PC-3 (cell line): ENCODE measurements around the gene S100PBP. TPM values are rescaled to one million over a fixed set of nuclear protein-coding genes. Genes with fewer than 3 reads are reported as not detected.

Experiments
- ATAC-seq: fragments of 200-7000 bp; cut with Tn5 transposase; 2 replicates; pipeline ENCODE4 v1.9.1; 2020; ENCODE audit warnings: mild to moderate bottlenecking, moderate library complexity
- BruUV-seq: library from RNA; stranded (reverse); fragments of 400-500 nt; replicated peaks from 2 replicates; lab custom pipeline; 2021; lab: Mats Ljungman, UMichigan
- CTCF ChIA-PET: fragments of 300-600 bp; sonication (Branson Sonifier 250); formaldehyde crosslinking; loops from one replicate; lab custom pipeline; 2022; ENCODE audit warnings: antibody characterized with exemption; lab: Charles Lee
- POLR2A ChIA-PET: fragments of 300-600 bp; sonication (Branson Sonifier 250); formaldehyde crosslinking; loops from one replicate; lab custom pipeline; 2022; ENCODE audit warnings: antibody characterized with exemption; ENCODE audit not compliant: unreplicated experiment; lab: Charles Lee
- DNase-seq: peaks from one replicate; pipeline ENCODE4 v3.0.0-alpha.2; 2015
- H2AFZ ChIP-seq: fragments of 300-600 bp; sonication (generic); 2 replicates; pipeline ENCODE4 v1.6.0; 2016; ENCODE audit warnings: antibody characterized with exemption, low read length
- H3F3A ChIP-seq: fragments of 300-600 bp; sonication (generic); one replicate; pipeline ENCODE4 v1.6.0; 2017; ENCODE audit warnings: antibody characterized with exemption, low read length, control low read depth, mild to moderate bottlenecking; ENCODE audit not compliant: unreplicated experiment
- H3K27ac ChIP-seq: fragments of 300-600 bp; sonication (generic); 2 replicates; pipeline ENCODE4 v1.5.1; 2016; ENCODE audit warnings: mild to moderate bottlenecking, low read length
- H3K27me3 ChIP-seq: fragments of 300-600 bp; sonication (generic); 2 replicates; pipeline ENCODE4 v1.6.1; 2016; ENCODE audit warnings: low read length, mixed read lengths
- H3K36me3 ChIP-seq: fragments of 300-600 bp; sonication (generic); 2 replicates; pipeline ENCODE4 v1.6.1; 2016; ENCODE audit warnings: low read depth, mixed run types, low read length, mixed read lengths
- H3K4me1 ChIP-seq: fragments of 300-600 bp; sonication (generic); 2 replicates; pipeline ENCODE4 v1.5.1; 2016; ENCODE audit warnings: low read length; ENCODE audit not compliant: insufficient read depth
- H3K4me2 ChIP-seq: fragments of 300-600 bp; sonication (generic); 2 replicates; pipeline ENCODE4 v1.6.0; 2016; ENCODE audit warnings: low read length
- H3K4me3 ChIP-seq: fragments of 300-600 bp; sonication (generic); 2 replicates; pipeline ENCODE4 v1.5.1; 2016; ENCODE audit warnings: mild to moderate bottlenecking, low read length, mixed read lengths
- H3K79me2 ChIP-seq: fragments of 300-600 bp; sonication (generic); 2 replicates; pipeline ENCODE4 v1.6.1; 2017; ENCODE audit warnings: low read length, mixed read lengths
- H3K9ac ChIP-seq: fragments of 300-600 bp; sonication (generic); 2 replicates; pipeline ENCODE4 v1.6.0; 2016; ENCODE audit warnings: mild to moderate bottlenecking, low read length
- H3K9me2 ChIP-seq: fragments of 300-600 bp; sonication (generic); replicated peaks from 2 replicates; pipeline ENCODE4 v1.6.1; 2016; ENCODE audit warnings: mixed run types, low read length, mixed read lengths
- H3K9me3 ChIP-seq: fragments of 300-600 bp; sonication (generic); 2 replicates; pipeline ENCODE4 v1.6.1; 2016; ENCODE audit warnings: low read length, mixed read lengths
- H4K20me1 ChIP-seq: fragments of 300-600 bp; sonication (generic); 2 replicates; pipeline ENCODE4 v1.6.1; 2016; ENCODE audit warnings: low read length, mixed read lengths
- CTCF ChIP-seq: fragments of 300-600 bp; sonication (generic); conservative IDR thresholded peaks from 2 replicates; pipeline ENCODE4 v1.5.1; 2017; ENCODE audit warnings: antibody characterized with exemption, low read depth, mild to moderate bottlenecking, low read length
- EZH2 ChIP-seq: fragments of 300-600 bp; sonication (generic); IDR thresholded peaks from one replicate; pipeline ENCODE4 v1.6.1; 2017; ENCODE audit warnings: antibody characterized with exemption, mild to moderate bottlenecking, low read length; ENCODE audit not compliant: unreplicated experiment
- EZH2phosphoT487 ChIP-seq: fragments of 300-600 bp; sonication (generic); IDR thresholded peaks from 2 replicates; pipeline ENCODE4 v1.6.1; 2018; ENCODE audit warnings: mild to moderate bottlenecking, antibody characterized with exemption, low read length, borderline replicate concordance
- intact Hi-C: fragments of 100-400 bp; cut with micrococcal nuclease; formaldehyde crosslinking; loops from 2 replicates; pipeline ENCODE4 v1.9.0; 2023
- total RNA-seq: library from RNA; depleted of rRNA; stranded (reverse); fragments of >200 nt; gene quantifications from 2 replicates; pipeline ENCODE4 v1.2.3, GENCODE V29; 2014; rRNA removed

Gene S100PBP
- total RNA-seq, 1 experiment from 2014 or later: 13.2 TPM

- no peaks in the 10 kb centered on the region for H3K9me3 ChIP-seq
- no peak overlapping the region for H3K27ac ChIP-seq
- no peak for ATAC-seq
- no peaks in the 10 kb centered on the region for H3K4me1 ChIP-seq
- no peaks in the 10 kb centered on the region for H3K9me2 ChIP-seq
- BruUV-seq: no TSS peak
- H3F3A ChIP-seq: no peaks in the 10 kb centered on the region
- ChIA-PET CTCF (no interaction called here), POLR2A (no interaction called here)
- intact Hi-C loops: no loop called here
- no peaks in the 10 kb centered on the region for H3K79me2 ChIP-seq
- no peak overlapping the region for H3K4me2 ChIP-seq
- H2AFZ ChIP-seq: no peak overlapping the region
- TF ChIP-seq EZH2phosphoT487 (no peak), CTCF (no peak), EZH2 (no peak)
- no peaks in the 10 kb centered on the region for H3K27me3 ChIP-seq
- no peak overlapping the region for H3K4me3 ChIP-seq
- no peaks in the 10 kb centered on the region for H3K36me3 ChIP-seq
- no peak for DNase-seq
- H4K20me1 ChIP-seq: no peaks in the 10 kb centered on the region
- no peak overlapping the region for H3K9ac ChIP-seq
Measured at GRCh38 chr1:32906654-32907053, 89.2 kb downstream of the S100PBP start.

GRCh38 chr1:32907435-32907834 is 90.0 kb downstream of the S100PBP start:
- Histone ChIP-seq H3K27me3 (no peaks in the 10 kb centered on the region), H3K9me2 (no peaks in the 10 kb centered on the region), H3K9ac (no peak overlapping the region), H3F3A (no peaks in the 10 kb centered on the region), H3K9me3 (no peaks in the 10 kb centered on the region), H2AFZ (peak overlapping the region; percentile 48; the same call in 1 of the 2 replicates), H3K4me3 (no peak overlapping the region), H3K4me1 (no peaks in the 10 kb centered on the region), H3K4me2 (no peak overlapping the region), H4K20me1 (no peaks in the 10 kb centered on the region), H3K79me2 (no peaks in the 10 kb centered on the region), H3K36me3 (no peaks in the 10 kb centered on the region), H3K27ac (no peak overlapping the region)
- ChIA-PET POLR2A (no interaction called here), CTCF (no interaction called here)
- BruUV-seq: no TSS peak
- peak; percentile 37; the same call in 1 of the 2 replicates for ATAC-seq
- intact Hi-C loops: no loop called here
- DNase-seq: no peak
- TF ChIP-seq CTCF: no peak
- no peak for TF ChIP-seq EZH2
- no peak for TF ChIP-seq EZH2phosphoT487

Other genes with a start within 250 kb of the S100PBP start
- gene ZBTB8OS, start 167.1 kb upstream of the S100PBP start, total RNA-seq: 85.2 and 86.7 TPM in 2 replicates
- 161 and 201 TPM in 2 replicates for gene RBBP4, start 166.4 kb upstream of the S100PBP start, total RNA-seq
- gene SYNC, start 114.9 kb upstream of the S100PBP start, total RNA-seq: 6.6 and 10.0 TPM in 2 replicates
- 108 and 115 TPM in 2 replicates for gene YARS1, start 295 bp upstream of the S100PBP start, total RNA-seq
- 0.22 and 0.35 TPM in 2 replicates for gene FNDC5, start 53.3 kb downstream of the S100PBP start, total RNA-seq
- gene HPCA, start 68.8 kb downstream of the S100PBP start, total RNA-seq: not detected in 2 replicates
- 175 and 194 TPM in 2 replicates for gene TMEM54, start 83.7 kb downstream of the S100PBP start, total RNA-seq
- gene RNF19B, start 147.2 kb downstream of the S100PBP start, total RNA-seq: 17.9 and 21.3 TPM in 2 replicates
- 213 and 236 TPM in 2 replicates for gene AK2, start 219.2 kb downstream of the S100PBP start, total RNA-seq